Cardiac muscle cell (in vitro differentiated cells and primary cell): Measurements from ENCODE around the gene PDSS2. TPM values are rescaled to one million over a fixed set of nuclear protein-coding genes. Genes with fewer than 3 reads are reported as not detected.
"Not testable (repeated sequence)": the region's sequence is repeated elsewhere in the genome, so short reads cannot be mapped to it uniquely, and the experiment has no call there.

Source experiments
- DNase-seq, 2 donors: peaks; one replicate each; pipeline versions ENCODE4 v3.0.0 to v3.0.0-alpha.2; 2010 to 2017; ENCODE audit warnings: low read depth in 1 of 2, low spot score in 1 of 2
- H3K27ac ChIP-seq: fragments of 200-600 bp; sonication (generic); 2 replicates; pipeline ENCODE4 v1.5.1; 2016
- H3K27me3 ChIP-seq: fragments of 200-600 bp; sonication (generic); 2 replicates; pipeline ENCODE4 v1.6.0; 2016; ENCODE audit warnings: control low read depth
- H3K36me3 ChIP-seq: fragments of 200-600 bp; sonication (generic); 2 replicates; pipeline ENCODE4 v1.5.1; 2016; ENCODE audit warnings: control low read depth
- H3K4me1 ChIP-seq: fragments of 200-600 bp; sonication (generic); 2 replicates; pipeline ENCODE4 v1.8.1; 2017; ENCODE audit warnings: low read depth, mild to moderate bottlenecking, mixed run types
- H3K4me3 ChIP-seq: fragments of 200-600 bp; sonication (generic); 2 replicates; pipeline ENCODE4 v1.5.1; 2016; ENCODE audit warnings: mild to moderate bottlenecking
- H3K9me3 ChIP-seq: fragments of 200-600 bp; sonication (generic); 2 replicates; pipeline ENCODE4 v1.5.1; 2017; ENCODE audit warnings: low read depth, mild to moderate bottlenecking, control low read depth
- CTCF ChIP-seq: IDR thresholded peaks from 2 replicates; pipeline ENCODE4 v1.5.1; 2012; ENCODE audit warnings: low read depth, mild to moderate bottlenecking, low read length
- polyA plus RNA-seq: library from polyadenylated mRNA; unstranded; fragments of >200 nt; fragmentation: Nextera tagmentation; extraction: Ambion mirVana; gene quantifications from 2 replicates; pipeline ENCODE4 v1.2.1, GENCODE V29; 2016
- total RNA-seq: library from RNA; depleted of rRNA; stranded (reverse); fragments of >200 nt; gene quantifications from 2 replicates; pipeline ENCODE4 v1.2.3, GENCODE V29; 2016

Gene PDSS2
- total and polyA plus RNA-seq, 2 experiments from 2014 or later = 12.3 to 19.4 TPM

GRCh38 chr6:107374264-107374663 is 85.1 kb downstream of the PDSS2 start:
- H3K36me3 ChIP-seq = no peaks in the 10 kb centered on the region
- H3K27me3 ChIP-seq = no peaks in the 10 kb centered on the region
- no peak overlapping the region for H3K27ac ChIP-seq
- H3K9me3 ChIP-seq = no peaks in the 10 kb centered on the region
- DNase-seq = no peak
- H3K4me3 ChIP-seq = no peak overlapping the region
- peaks cover 20% of the 10 kb centered on the region for H3K4me1 ChIP-seq
- no peak for TF ChIP-seq CTCF

DNA sequence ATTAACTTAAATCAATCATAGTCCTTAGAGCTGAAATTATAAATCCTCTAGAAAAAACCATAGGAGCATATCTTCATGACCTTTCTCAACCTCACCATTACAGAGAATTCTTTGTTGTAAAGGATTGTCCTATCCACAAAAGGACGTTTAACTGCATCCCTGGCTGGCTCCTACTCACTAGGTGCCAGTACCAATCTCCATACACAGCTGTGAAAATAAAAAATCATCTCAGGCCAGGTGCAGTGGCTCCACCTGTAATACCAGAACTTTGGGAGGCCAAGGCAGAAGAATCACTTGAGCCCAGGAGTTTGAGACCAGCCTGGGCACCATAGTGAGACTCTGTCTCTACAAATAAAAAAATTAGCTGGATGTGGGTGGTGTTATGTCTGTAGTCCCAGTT is 89.9 kb downstream of the PDSS2 start:
- Histone ChIP-seq H3K27me3 (no peaks in the 10 kb centered on the region), H3K36me3 (no peaks in the 10 kb centered on the region), H3K4me1 (peaks cover 20% of the 10 kb centered on the region), H3K27ac (no peak overlapping the region), H3K4me3 (no peak overlapping the region), H3K9me3 (no peaks in the 10 kb centered on the region)
- no peak for DNase-seq
- TF ChIP-seq CTCF = no peak

- TF ChIP-seq CTCF = no peak
- Histone ChIP-seq H3K27ac (no peak overlapping the region), H3K9me3 (no peaks in the 10 kb centered on the region), H3K4me1 (peaks cover 20% of the 10 kb centered on the region), H3K36me3 (no peaks in the 10 kb centered on the region), H3K27me3 (no peaks in the 10 kb centered on the region), H3K4me3 (no peak overlapping the region)
- no peak for DNase-seq
Measured at GRCh38 chr6:107368471-107368870, 90.9 kb downstream of the PDSS2 start.

DNA sequence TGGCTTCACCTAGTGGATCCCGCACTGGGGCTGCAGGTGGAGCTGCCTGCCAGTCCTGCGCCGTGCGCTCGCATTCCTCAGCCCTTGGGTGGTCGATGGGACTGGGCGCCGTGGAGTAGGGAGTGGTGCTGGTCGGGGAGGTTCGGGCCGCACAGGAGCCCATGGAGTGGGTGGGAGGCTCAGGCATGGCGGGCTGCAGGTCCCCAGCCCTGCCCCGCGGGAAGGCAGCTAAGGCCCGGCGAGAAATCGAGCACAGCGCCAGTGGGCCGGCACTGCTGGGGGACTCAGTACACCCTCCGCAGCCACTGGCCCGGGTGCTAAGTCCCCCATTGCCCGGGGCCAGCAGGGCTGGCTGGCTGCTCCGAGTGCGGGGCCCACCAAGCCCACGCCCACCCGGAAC is 95.2 kb downstream of the PDSS2 start:
- not testable (repeated sequence) for H3K36me3 ChIP-seq, H3K27me3 ChIP-seq, DNase-seq, H3K27ac ChIP-seq, H3K9me3 ChIP-seq, H3K4me3 ChIP-seq, H3K4me1 ChIP-seq

- H3K9me3 ChIP-seq = no peaks in the 10 kb centered on the region
- no peak overlapping the region for H3K4me3 ChIP-seq
- H3K36me3 ChIP-seq = no peaks in the 10 kb centered on the region
- H3K27ac ChIP-seq = peak overlapping the region; percentile 44
- H3K4me1 ChIP-seq = no peaks in the 10 kb centered on the region
- no peak for TF ChIP-seq CTCF
- DNase-seq = peak; percentile 2 to 76
- H3K27me3 ChIP-seq = no peaks in the 10 kb centered on the region
Measured at GRCh38 chr6:107361753-107362604, 97.4 kb downstream of the PDSS2 start.

DNA sequence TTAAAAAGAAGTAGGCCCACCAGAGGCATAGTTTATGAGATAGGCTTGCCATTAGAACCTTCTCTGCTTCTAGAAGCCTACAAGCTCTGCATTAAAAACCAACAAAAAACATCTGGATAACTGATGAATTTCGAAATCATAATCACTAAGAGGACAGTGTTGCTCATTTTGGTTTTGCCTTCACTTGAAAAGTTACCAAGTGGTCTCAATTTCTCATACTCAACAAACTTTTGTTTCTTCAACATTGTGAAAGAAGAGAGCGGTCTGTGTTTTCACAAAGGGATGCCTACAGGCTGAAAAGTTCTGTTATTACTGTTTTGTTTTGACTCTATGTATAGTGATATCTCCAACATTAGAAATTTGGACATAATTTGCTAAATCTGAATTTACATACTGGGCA is 98.9 kb downstream of the PDSS2 start:
- Histone ChIP-seq H3K36me3 (no peaks in the 10 kb centered on the region), H3K4me3 (no peak overlapping the region), H3K27ac (no peak overlapping the region), H3K27me3 (no peaks in the 10 kb centered on the region), H3K4me1 (no peaks in the 10 kb centered on the region), H3K9me3 (no peaks in the 10 kb centered on the region)
- DNase-seq = peak in 1 of 2 donors; percentile 61
- TF ChIP-seq CTCF = no peak
